GM23248 (cell line): ENCODE measurements around the gene SPAM1. TPM values are rescaled to one million over a fixed set of nuclear protein-coding genes. Genes with fewer than 3 reads are reported as not detected.

Source experiments
- DNase-seq: peaks from one replicate; pipeline ENCODE4 v3.0.0-alpha.2; 2015
- H2AFZ ChIP-seq: fragments of 200-600 bp; sonication (generic); 2 replicates; pipeline ENCODE4 v1.6.1; 2016; ENCODE audit warnings: antibody characterized with exemption
- H3F3A ChIP-seq: fragments of 200-600 bp; sonication (generic); 2 replicates; pipeline ENCODE4 v1.6.1; 2016; ENCODE audit warnings: mild to moderate bottlenecking, antibody characterized with exemption, mixed run types; ENCODE audit not compliant: insufficient read depth
- H3K27ac ChIP-seq: fragments of 200-600 bp; sonication (generic); 2 replicates; pipeline ENCODE4 v1.5.1; 2016; ENCODE audit warnings: mild to moderate bottlenecking
- H3K27me3 ChIP-seq: fragments of 200-600 bp; sonication (generic); replicated peaks from 2 replicates; pipeline ENCODE4 v1.6.1; 2016; ENCODE audit warnings: mild to moderate bottlenecking; ENCODE audit not compliant: insufficient read depth
- H3K36me3 ChIP-seq: fragments of 200-600 bp; sonication (generic); 2 replicates; pipeline ENCODE4 v1.6.1; 2016; ENCODE audit warnings: low read depth, mild to moderate bottlenecking
- H3K4me1 ChIP-seq: fragments of 200-600 bp; sonication (generic); 2 replicates; pipeline ENCODE4 v1.6.1; 2016; ENCODE audit warnings: mild to moderate bottlenecking; ENCODE audit not compliant: insufficient read depth
- H3K4me2 ChIP-seq: fragments of 200-600 bp; sonication (generic); one replicate; pipeline ENCODE4 v1.6.1; 2016; ENCODE audit warnings: mild to moderate bottlenecking; ENCODE audit not compliant: unreplicated experiment
- H3K4me3 ChIP-seq: fragments of 200-600 bp; sonication (generic); 2 replicates; pipeline ENCODE4 v1.5.1; 2016; ENCODE audit warnings: mild to moderate bottlenecking
- H3K79me2 ChIP-seq: fragments of 200-600 bp; sonication (generic); 2 replicates; pipeline ENCODE4 v1.6.1; 2016; ENCODE audit warnings: mild to moderate bottlenecking; ENCODE audit not compliant: insufficient read depth
- H3K9ac ChIP-seq: fragments of 200-600 bp; sonication (generic); 2 replicates; pipeline ENCODE4 v1.6.1; 2016; ENCODE audit warnings: mild to moderate bottlenecking
- H3K9me2 ChIP-seq: fragments of 200-600 bp; sonication (generic); 2 replicates; pipeline ENCODE4 v1.6.1; 2016; ENCODE audit warnings: mixed run types, mild to moderate bottlenecking, moderate library complexity; ENCODE audit not compliant: insufficient read depth
- H3K9me3 ChIP-seq: fragments of 200-600 bp; sonication (generic); one replicate; pipeline ENCODE4 v1.6.1; 2017; ENCODE audit warnings: low read depth
- H4K20me1 ChIP-seq: fragments of 200-600 bp; sonication (generic); 2 replicates; pipeline ENCODE4 v1.6.0; 2016; ENCODE audit not compliant: insufficient read depth
- EZH2 ChIP-seq: fragments of 200-600 bp; sonication (generic); IDR thresholded peaks from 2 replicates; pipeline ENCODE4 v1.6.1; 2018; ENCODE audit warnings: antibody characterized with exemption, mild to moderate bottlenecking; ENCODE audit not compliant: insufficient read depth, poor library complexity, severe bottlenecking
- EZH2phosphoT487 ChIP-seq: fragments of 200-600 bp; sonication (generic); IDR thresholded peaks from 2 replicates; pipeline ENCODE4 v1.6.1; 2018; ENCODE audit warnings: antibody characterized with exemption, moderate library complexity, mild to moderate bottlenecking, low read depth; ENCODE audit not compliant: insufficient read depth
- WGBS, 2 experiments: methylation state at CpG; one replicate each; pipeline ENCODE4 v1.1.6; 2015 to 2017; ENCODE audit warnings: low lambda C conversion rate in 2 of 2, low coverage in 1 of 2; ENCODE audit errors: missing lambda C conversion rate in 2 of 2; 5-methylcytosine and 5-hydroxymethylcytosine counted together
- in situ Hi-C: fragments of 300-500 bp; cut with MboI; formaldehyde crosslinking; loops from 2 replicates; pipeline ENCODE4 v1.15.0; 2020
- polyA plus RNA-seq: library from polyadenylated mRNA; unstranded; fragments of >200 nt; fragmentation: Nextera tagmentation; extraction: Ambion mirVana; gene quantifications from 2 replicates; pipeline ENCODE4 v1.2.1, GENCODE V29; 2016
- total RNA-seq: library from RNA; depleted of rRNA; stranded (reverse); fragments of >200 nt; shearing (Covaris generic); gene quantifications from 2 replicates; pipeline ENCODE4 v1.2.3, GENCODE V29; 2014; rRNA removed

Gene SPAM1
- total RNA-seq = not detected in 2 replicates
- polyA plus RNA-seq = not detected in 2 replicates

GRCh38 chr7:123924941-123925340 is at the start of gene SPAM1:
Gene SPAM1, plus strand, starts transcription at chr7:123925241. Its CDS starts 28,330 bp downstream, at chr7:123953571.
- H3K4me2 ChIP-seq = no peak within 1 kb of the TSS
- no peak for DNase-seq
- no peaks in the 10 kb centered on the region for H3K9me3 ChIP-seq
- TF ChIP-seq EZH2phosphoT487 (no peak), EZH2 (no peak)
- no peaks in the 10 kb centered on the region for H3K79me2 ChIP-seq
- no peaks in the 10 kb centered on the region for H3K9me2 ChIP-seq
- no peak within 1 kb of the TSS for H3K4me3 ChIP-seq
- no peak within 1 kb of the TSS for H2AFZ ChIP-seq
- no peaks in the 10 kb centered on the region for H3K4me1 ChIP-seq
- H3K9ac ChIP-seq = no peak within 1 kb of the TSS
- H3K27ac ChIP-seq = no peak within 1 kb of the TSS
- H3K36me3 ChIP-seq = no peaks in the 10 kb centered on the region
- H4K20me1 ChIP-seq = no peaks in the 10 kb centered on the region
- no peaks in the 10 kb centered on the region for H3F3A ChIP-seq
- H3K27me3 ChIP-seq = no peaks in the 10 kb centered on the region
- in situ Hi-C loops = no loop called here

GRCh38 chr7:123876557-123877256 is 48.3 kb upstream of the SPAM1 start:
- no peak overlapping the region for H3K9ac ChIP-seq
- no peaks in the 10 kb centered on the region; the same call in 1 of the 2 replicates for H3K9me2 ChIP-seq
- no peaks in the 10 kb centered on the region for H3K9me3 ChIP-seq
- H3K4me2 ChIP-seq = no peak overlapping the region
- no peaks in the 10 kb centered on the region for H3K4me1 ChIP-seq
- no peaks in the 10 kb centered on the region for H3K36me3 ChIP-seq
- in situ Hi-C loops = no loop called here
- no peak overlapping the region for H3K4me3 ChIP-seq
- H3K27ac ChIP-seq = no peak overlapping the region
- no peaks in the 10 kb centered on the region for H3F3A ChIP-seq
- H4K20me1 ChIP-seq = no peaks in the 10 kb centered on the region
- H2AFZ ChIP-seq = no peak overlapping the region
- no peaks in the 10 kb centered on the region for H3K79me2 ChIP-seq
- no peak for DNase-seq
- peaks cover 8% of the 10 kb centered on the region for H3K27me3 ChIP-seq
- 26 to 29% methylated on average over 7 of the region's 7 CpGs for WGBS, 2 experiments
- TF ChIP-seq EZH2phosphoT487 (no peak), EZH2 (no peak)

GRCh38 chr7:123879628-123880027 is 45.4 kb upstream of the SPAM1 start:
- H3F3A ChIP-seq = no peaks in the 10 kb centered on the region
- no peak for DNase-seq

GRCh38 chr7:123881300-123881699 is 43.7 kb upstream of the SPAM1 start:
- H3K79me2 ChIP-seq = no peaks in the 10 kb centered on the region
- no peaks in the 10 kb centered on the region for H3F3A ChIP-seq
- H3K4me2 ChIP-seq = no peak overlapping the region
- no peaks in the 10 kb centered on the region for H4K20me1 ChIP-seq
- no peak overlapping the region for H2AFZ ChIP-seq
- H3K9me3 ChIP-seq = no peaks in the 10 kb centered on the region
- no peaks in the 10 kb centered on the region; the same call in 1 of the 2 replicates for H3K9me2 ChIP-seq
- no peak overlapping the region for H3K27ac ChIP-seq
- in situ Hi-C loops = no loop called here
- TF ChIP-seq EZH2 (no peak), EZH2phosphoT487 (no peak)
- no peak overlapping the region for H3K4me3 ChIP-seq
- H3K36me3 ChIP-seq = no peaks in the 10 kb centered on the region
- WGBS, 2 experiments = 4 to 9% methylated on average over 2 of the region's 2 CpGs
- no peak overlapping the region for H3K9ac ChIP-seq
- H3K4me1 ChIP-seq = no peaks in the 10 kb centered on the region
- no peaks in the 10 kb centered on the region for H3K27me3 ChIP-seq
- DNase-seq = no peak

More at GRCh38 chr7:123879628-123880027, 45.4 kb upstream of the SPAM1 start:
- in situ Hi-C loops = no loop called here
- no peaks in the 10 kb centered on the region; the same call in 1 of the 2 replicates for H3K9me2 ChIP-seq
- no peaks in the 10 kb centered on the region for H3K36me3 ChIP-seq
- no peaks in the 10 kb centered on the region for H3K27me3 ChIP-seq
- no peak overlapping the region for H2AFZ ChIP-seq
- TF ChIP-seq EZH2phosphoT487 (no peak), EZH2 (no peak)
- no peak overlapping the region for H3K9ac ChIP-seq
- 28 to 30% methylated on average over 4 of the region's 4 CpGs for WGBS, 2 experiments
- H3K9me3 ChIP-seq = no peaks in the 10 kb centered on the region
- no peaks in the 10 kb centered on the region for H4K20me1 ChIP-seq
- H3K4me1 ChIP-seq = no peaks in the 10 kb centered on the region
- no peaks in the 10 kb centered on the region for H3K79me2 ChIP-seq
- H3K4me2 ChIP-seq = no peak overlapping the region
- no peak overlapping the region for H3K4me3 ChIP-seq
- no peak overlapping the region for H3K27ac ChIP-seq
